ENCODE measurements around the gene ZNF598.

DNA sequence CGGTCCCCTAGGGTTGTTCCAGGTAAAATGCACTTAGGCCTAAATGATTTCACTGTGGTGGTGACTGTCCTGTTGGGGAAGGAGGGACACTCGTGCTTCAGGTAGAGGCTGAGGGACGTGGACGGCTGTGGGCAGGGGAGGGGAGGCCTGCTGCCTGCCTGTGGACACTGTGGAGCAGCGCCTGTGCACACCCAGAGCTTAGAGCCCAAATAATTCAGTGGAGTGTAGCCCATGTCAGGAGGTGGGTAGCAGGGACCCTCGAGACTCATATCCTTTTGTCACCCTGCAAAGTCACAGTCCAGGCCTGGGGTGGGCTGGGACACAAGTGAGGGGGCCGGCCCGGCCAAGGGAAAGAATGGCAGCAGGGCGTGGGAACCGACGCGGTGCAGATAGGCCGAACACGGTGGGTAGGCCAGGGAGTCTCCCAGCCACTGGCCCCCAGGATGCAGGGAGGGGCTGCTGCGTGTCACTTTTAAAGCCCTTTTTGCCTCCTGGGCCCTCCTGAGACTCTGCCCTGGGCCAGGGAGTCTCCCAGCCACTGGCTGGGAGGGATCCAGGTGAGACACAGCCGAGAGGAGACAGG is 16.3 kb upstream of the ZNF598 start:
- TF ChIP-seq POLR2AphosphoS5 (IDR thresholded peaks at IDR 0.05; ENCODE audit: low read depth, low read length), result no peak
- no peak for TF ChIP-seq POLR2A (IDR thresholded peaks at IDR 0.05; ENCODE audit: low read depth, low read length)
- TF ChIP-seq TAF1 (IDR thresholded peaks at IDR 0.05; ENCODE audit: borderline replicate concordance, low read depth, low read length), result no peak
